GM18519 (cell line): ENCODE measurements around the gene KSR2.
"Not testable (repeated sequence)": the region's sequence is repeated elsewhere in the genome, so short reads cannot be mapped to it uniquely, and the experiment has no call there.

Experiments
- ATAC-seq: cut with Tn5 transposase; IDR thresholded peaks from one replicate; pipeline ENCODE4 v1.9.1; 2021; ENCODE audit warnings: mild to moderate bottlenecking, moderate library complexity; ENCODE audit not compliant: unreplicated experiment, low FRiP score

Gene KSR2

DNA sequence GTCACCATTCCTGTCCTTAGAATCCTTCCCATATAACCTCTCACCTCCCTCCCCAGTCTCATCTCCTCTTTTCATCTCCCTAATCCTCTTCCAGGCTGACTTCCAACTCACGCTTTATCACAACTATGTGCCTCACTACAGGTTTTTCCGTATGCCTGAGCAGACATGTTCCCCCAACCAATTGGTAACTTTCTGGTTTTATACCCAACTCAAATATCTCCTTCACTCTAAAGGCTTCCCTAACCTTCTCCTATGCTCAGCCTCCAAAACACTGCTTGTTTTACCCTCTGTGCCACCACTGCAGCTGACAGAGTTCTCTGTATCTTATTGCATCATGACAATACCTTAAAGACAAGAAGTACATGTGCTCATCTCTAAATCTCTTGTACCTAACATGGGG, 139.7 kb downstream of the KSR2 start:
- ATAC-seq, result no peak

DNA sequence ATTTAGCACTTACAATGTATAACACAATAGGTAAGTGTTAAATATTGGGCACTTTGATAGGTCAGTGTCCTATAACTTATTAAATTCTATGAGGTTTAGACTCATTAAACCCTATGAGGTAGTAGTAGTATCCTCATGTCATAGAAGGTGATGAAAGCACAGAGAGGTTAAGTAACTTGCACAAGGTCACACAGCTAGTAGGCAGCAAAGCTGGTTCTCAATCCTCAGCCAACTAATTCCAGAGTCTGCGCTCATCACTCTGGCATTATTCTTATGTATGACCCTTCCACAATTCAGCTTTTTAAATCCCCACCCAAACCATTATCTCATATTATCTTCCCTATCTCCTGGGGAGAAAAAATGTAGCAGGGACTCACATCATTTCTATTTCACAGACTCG, 141.1 kb downstream of the KSR2 start:
- no peak for ATAC-seq

DNA sequence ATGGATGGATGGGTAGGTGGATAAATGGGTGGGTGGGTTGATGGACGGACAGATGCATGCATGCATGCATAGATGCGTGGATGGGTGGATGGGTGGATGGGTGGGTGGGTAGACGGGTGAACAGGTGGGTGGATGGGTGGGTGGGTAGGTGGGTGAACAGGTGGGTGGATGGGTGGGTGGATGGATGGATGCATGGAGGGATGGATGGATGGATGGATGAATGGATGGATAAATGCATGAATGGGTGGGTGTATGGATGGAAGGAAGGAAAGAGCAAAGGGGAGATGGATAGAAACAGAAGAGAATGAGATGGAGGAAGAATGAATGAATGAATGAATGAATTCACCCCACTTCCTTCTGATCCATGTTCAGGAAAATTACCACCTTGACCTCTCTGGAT, 143.0 kb downstream of the KSR2 start:
- ATAC-seq, result no peak

DNA sequence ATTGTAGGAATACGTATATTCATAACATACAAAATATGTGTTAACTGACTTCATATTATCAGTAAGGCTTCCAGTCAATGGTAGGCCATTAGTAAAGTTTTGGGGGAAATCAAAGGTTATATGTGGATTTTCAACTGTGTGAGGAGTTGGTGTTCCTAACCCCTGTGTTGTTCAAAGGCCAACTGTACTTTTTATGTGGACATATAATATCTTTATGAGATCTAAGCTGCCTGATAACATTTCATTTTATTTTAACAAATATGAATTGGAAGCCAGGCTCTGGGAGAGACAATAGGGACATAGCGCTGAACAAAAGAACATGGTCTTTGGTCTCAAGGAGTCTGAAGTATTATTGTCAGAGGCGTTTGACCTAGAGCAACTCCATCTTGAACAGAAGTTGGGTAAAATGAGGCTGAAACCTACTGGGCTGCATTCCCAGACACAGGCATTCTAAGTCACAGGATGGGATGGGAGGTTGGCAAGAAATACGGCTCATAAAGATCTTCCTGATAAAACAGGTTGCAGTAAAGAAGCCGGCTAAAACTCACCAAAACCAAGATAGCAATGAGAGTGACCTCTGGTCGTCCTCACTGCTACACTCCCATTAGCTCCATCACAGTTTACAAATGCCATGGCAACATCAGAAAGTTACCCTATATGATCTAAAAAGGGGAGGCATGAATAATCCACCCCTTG, 147.2 kb downstream of the KSR2 start:
- no peak for ATAC-seq

DNA sequence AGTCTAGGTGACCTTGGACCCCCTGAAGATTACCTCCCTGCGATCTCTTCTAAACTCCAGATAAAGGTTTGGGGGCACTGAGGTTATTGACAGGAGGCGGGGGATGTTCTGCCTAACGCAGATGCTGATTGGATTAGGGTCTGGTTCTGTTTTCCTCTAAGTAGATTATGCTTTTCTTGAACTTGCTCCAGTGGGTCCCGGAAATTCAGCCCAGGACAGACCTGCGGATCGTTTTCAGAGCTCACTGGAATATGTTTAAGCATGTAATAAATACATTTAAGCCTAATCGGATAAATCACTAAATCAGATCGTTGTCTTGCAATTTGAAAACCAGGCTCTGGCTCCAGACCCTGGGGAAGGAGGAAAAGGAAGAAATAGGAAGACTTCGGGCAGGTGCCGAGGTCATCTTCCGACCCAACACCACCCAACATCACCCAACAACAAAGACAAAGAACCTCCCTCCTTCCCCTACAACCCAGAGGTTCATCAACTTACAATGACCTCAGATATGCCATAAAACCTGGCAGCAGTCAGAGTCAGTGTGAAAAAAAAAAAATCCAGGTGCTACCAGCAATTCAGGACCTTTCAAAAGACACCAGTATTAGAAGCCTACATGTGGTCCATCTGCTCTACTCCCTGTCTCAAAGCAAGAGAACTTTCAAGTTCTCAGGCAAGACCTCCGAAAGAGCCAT, 148.4 kb downstream of the KSR2 start:
- no peak for ATAC-seq

DNA sequence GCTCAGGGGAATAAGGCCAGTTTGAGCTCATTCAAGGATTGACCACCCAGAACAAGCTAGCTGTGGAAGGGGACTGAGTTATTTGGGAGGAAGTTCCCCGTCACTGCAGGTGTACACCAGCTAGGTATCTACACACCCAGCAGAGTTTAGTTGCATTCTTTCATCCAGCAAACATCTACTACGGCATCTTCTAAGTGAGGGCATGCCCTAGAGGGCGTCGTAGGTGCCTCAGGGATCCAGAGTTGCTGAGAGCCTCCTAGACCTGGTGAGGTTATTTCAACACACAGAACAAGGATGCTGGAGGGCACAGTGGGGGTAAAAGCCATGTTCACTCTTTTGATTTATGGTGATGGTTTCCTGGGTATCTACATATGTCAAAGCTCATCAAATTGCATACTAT, 149.6 kb downstream of the KSR2 start:
- ATAC-seq, result no peak

DNA sequence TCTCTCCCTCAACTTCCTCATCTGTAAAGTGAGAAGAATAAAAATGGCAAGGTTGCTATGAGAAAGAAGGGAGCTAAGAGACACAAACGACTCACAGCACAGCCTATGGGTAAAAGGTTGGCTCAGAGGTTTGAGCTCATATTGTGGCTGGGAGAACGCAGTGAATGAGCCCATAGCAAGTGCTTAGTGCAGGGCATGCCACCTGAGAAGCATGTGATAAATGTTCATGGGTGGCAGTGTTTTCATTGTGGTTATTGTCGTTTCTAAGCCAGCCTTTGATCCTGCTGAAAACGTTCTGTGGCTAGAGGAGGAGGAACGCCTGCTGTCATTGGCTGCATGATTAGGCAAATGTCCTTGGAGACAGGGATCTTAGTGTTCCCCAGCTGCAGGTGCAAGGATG, 150.4 kb downstream of the KSR2 start:
- no peak for ATAC-seq

DNA sequence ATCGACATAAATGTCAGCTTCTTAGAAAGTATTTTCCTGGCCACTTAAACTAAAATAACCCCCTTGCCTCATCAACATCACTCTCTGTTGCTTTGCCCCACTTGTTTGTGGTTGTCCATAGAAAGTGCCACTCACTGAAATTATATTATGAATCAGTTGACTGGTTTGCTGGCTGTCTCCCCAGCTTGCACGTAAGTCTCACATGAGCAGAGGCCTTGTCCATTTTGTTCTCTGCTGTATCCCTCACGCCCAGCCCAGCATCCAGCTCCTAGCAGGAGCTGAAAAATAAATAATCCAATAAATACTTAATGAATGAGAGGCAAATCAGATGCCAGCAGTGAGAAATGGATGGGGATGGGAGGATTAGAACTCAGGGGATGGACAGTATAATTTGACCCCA, 159.3 kb downstream of the KSR2 start:
- ATAC-seq, result no peak

DNA sequence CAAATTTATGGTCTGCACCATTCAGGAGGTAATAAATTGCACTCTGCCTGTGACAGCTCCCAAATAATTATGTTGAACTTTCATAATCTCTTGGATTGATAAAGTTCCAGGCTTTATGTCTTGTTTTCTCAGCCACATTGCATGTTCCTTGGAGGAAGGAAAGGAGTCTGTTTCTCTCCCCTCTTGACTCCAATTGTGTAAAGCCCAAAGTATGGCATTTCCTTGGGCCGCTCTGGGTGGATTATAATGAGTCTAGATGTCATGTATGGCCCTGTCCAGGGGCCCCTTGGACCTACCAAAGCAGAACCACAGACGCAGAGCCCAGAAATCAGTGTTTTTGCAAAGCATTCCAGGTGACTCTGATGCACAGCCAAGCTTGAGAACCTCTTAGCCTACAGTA, 160.8 kb downstream of the KSR2 start:
- ATAC-seq, result no peak

DNA sequence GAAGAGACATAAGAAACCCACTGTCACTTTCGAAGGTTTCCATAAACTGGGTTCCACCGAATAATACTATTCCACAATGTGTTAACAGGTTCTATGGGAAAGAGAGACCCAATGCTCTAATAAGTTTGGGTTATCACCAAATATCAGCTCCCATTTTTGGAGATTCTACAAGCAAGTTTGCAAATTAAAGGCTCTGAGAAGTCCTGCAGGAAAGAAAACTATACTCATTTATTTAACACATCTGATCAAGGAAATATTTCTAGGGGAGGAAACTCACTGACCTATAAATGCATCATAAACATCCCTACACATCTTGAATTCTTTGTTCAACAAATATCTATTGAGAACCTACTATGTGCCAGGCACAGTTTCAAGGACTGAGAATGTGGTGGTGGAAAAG, 161.4 kb downstream of the KSR2 start:
- ATAC-seq, result no peak

DNA sequence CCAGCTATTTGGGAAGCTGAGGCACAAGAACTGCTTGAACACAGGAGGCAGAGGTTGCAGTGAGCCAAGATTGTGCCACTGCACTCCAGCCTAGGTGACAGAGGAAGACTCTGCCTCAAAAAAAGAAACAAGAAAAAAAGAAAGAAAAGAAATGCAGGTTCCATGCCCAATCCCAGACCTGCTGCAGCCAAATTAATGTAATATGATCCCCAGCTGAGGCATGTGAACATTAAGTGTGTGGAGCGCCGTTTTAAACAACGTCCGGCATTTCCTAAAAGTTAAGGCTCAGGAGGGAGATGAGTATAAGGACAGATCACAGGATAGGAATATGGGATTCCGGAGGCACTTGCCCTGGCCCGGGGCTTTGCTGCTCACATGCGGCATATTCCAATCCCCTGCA, 162.9 kb downstream of the KSR2 start:
- no peak for ATAC-seq

DNA sequence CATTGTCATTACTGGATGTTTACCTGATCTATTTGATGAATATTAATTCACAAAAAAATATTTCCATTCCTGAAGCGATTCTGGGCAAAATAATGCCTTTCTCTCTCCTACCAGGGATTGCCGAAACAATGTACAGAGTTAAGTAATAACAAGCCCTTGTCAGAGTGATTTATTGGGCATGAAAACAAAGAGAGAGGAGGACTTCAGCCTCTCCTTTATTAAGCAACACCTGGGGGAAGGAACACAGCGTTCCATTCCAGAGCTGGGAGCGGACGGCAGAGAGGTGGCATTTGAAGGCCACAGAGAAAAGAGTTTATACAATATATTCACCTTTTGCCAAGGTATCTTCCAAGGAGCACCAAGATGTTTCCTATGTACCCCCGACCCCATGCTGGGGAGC, 165.8 kb downstream of the KSR2 start:
- ATAC-seq, result no peak

DNA sequence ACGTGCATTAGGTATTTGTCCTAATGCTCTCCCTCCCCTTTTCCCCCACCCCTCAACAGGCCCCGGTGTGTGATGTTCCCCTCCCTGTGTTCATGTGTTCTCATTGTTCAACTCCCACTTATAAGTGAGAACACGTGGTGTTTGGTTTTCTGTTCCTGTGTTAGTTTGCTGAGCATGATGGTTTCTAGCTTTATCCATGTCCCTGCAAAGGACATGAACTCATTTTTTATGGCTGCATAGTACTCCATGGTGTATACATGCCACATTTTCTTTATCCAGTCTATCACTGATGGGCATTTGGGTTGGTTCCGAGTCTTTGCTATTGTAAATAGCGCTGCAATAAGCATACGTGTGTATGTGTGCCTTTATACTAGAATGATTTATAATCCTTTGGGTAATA, 168.1 kb downstream of the KSR2 start:
- not testable (repeated sequence) for ATAC-seq

DNA sequence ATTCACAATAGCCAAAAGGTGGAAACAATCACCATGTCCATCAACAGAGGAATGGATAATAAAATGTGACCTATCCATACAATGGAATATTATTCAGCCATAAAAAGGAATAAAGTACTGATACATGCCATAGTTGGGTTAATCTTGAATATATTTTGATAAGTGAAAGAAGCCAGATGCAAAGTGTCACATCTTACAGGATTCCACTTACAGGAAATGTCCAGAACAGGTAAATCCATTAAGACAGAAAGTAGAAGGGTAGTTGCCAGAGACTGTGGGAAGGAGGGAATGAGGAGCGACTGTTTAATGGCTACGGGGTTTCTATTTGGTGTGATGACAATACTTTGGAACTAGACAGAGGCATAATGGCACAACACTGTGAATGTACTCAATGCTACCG, 171.6 kb downstream of the KSR2 start:
- ATAC-seq, result no peak

DNA sequence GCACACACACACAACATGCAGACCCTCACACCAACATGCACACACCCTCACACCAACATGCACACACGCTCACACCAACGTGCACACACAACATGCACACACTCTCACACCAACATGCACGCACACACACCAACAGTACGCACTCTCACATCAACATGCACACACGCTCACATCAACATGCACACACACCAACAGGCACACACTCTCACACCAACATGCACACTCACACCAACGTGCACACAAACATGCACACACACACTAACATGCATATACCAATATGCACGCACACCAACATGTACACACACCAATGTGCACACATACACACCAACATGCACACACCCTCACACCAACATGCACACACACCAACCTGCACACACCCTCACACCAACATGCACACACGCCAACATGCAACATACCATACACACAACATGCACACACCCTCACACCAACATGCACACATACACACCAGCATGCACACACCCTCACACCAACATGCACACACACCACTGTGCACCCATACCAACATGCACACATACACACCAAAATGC, 175.8 kb downstream of the KSR2 start:
- no peak for ATAC-seq

DNA sequence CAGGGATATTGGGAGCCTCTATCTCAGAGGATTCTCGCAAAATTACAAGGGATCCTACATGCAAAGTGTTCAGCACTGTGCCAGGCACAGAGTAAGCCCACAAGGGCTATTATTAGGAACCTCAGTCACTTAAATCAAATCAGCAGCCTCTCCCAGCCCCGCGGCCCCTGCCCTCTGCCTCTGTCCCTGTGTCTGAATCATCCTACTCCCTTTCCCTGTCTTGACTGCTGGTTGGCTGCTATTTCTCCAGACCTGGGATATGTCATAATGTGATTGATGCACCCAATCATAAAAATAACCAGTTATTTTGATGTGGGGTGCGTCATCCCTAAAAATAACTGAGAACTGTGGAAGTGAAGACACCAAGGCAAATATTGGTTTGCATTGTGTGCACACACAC, 176.3 kb downstream of the KSR2 start:
- ATAC-seq, result no peak

DNA sequence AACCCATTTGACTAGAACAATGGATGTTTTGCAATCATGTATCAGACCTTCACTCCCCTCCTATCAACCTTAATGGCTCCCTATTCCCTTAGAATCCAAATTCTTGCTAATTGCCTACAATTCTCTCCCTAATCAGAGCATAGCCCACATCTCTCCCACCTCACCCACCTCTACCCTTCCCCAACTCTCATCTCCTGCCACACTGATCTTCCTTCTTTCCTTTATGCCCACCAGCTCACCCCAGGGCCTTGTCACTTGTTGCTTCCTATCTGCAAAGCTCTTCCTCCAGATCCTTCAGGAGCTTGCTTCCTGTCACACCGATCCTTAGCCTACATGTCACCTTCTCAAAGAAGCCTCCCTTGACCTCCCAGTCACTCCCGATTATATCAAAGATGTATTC, 177.8 kb downstream of the KSR2 start:
- ATAC-seq, result no peak

DNA sequence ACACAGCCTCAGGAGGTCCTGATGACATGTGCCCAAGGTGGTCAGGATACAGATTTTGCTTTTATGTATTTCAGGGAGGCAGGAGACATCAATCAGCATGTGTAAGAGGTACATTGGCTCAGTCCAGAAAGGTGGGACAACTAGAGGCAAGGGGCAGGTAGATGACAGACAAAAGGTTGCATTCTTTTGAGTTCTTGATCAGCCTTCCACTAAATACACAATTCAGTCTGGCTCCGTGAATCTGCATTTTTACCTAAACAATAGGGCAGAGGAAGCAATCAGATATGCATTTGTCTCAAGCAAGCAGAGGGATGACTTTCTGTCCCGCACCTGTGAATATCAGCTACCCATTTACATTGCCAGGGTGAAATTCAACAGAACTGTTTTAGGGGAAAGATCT, 178.6 kb downstream of the KSR2 start:
- no peak for ATAC-seq

DNA sequence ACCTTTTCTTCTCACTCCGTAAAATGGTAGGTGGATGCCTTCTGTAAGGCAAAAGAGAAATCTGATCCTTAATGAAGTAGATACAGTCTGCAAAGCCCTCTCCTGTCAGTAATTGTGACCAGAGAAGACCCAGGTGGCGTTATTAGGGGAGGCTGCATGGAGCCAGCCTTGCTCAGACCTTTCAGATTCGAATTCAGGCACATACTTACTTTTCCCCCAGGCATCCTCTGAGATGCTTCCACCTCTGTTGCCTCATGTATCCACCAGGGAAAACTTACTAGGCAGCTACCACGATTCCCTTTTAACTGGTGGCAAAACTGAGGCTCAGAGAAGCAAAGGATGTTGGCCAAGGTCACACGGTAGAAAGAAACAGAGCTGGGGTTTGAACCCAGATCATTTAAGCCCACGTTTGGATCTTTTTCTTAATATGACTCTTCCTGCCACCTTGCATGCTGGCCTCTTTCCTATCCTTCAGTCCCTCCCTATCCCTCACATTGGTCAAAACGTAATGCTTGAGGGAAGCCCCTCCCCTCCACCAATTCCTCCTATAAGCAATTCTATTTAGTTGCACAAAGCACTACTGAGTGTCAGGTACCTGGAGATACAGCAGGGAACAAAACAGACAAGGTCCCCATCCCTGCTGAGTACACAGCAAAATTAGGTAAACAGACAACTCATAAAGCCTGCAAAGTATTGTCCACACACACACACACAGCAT, 179.4 kb downstream of the KSR2 start:
- ATAC-seq, result no peak

DNA sequence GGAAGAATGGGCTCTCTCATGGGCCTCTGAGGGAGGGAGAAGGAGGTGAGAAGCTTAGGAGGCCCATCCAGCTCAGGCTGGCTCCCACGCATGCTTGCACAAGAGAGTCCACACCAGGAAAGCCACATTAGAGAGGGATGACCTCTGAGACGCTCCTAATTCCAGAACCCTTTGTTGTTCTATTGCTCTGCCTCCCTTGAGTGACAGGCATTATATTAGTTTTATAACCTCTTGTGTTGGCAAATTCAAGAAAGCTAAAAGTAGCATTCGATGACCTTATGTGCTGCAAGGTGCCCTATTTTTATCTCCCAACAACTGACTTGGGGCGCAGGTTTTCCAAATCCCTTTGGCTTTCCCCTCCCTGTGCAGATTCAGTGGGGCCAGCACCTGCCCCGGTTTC, 190.1 kb downstream of the KSR2 start:
- ATAC-seq, result no peak

DNA sequence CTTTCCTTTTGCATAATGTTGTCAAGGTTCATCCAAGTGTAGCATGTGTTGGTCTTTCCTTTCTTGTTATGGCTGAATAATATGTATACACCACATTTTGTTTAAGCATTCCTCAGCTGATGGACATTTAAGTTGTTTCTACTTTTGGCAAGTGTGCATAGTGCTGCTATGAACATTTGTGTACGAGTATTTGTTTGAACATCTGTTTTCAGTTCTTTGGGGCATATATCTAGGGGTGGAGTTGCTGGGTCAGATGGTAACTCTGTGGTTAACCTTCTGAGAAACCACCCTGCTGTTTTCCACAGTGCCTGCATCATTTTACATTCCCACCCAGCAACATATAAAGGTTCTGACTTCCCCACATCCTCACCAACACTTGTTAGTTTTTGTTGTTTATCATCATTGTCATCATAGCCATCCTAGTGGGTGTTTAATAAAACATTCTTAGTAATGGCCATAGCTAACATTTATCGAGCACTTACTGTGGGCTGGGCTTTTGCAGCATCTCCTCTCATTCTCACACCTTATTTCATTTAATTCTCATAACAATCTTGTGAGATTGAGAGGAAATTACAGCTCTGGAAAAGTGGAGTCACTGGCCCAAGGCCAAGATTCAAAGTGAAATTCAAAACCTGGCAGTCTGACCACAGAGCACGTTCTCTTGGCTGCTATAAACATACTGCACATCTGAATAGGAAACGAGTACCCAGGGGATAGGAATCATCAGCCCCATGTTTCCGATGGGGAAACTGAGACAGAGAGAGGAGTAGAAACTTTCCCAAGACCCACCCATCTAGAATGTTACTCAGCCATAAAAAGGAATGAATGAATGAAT, 193.6 kb downstream of the KSR2 start:
- ATAC-seq, result no peak
